ENCODE measurements around the gene SPSB1. TPM values are rescaled to one million over a fixed set of nuclear protein-coding genes. Genes with fewer than 3 reads are reported as not detected.
A peak's percentile ranks its signal among the peaks of the same experiment; 100 is the strongest.

Gene SPSB1
- total RNA-seq, 1 donor from 2014 or later = 78.6 TPM

- peaks cover 12% of the 10 kb centered on the region for H3K9me3 Mint-ChIP-seq (ENCODE audit: unreplicated experiment)
- DNase-seq = no peak
- H3K36me3 Mint-ChIP-seq (ENCODE audit: unreplicated experiment) = no peaks in the 10 kb centered on the region
- H3K27me3 Mint-ChIP-seq (ENCODE audit: unreplicated experiment) = peaks cover 14% of the 10 kb centered on the region
- H3K4me1 Mint-ChIP-seq (ENCODE audit: low read depth, unreplicated experiment) = peaks cover 65% of the 10 kb centered on the region
- TF ChIP-seq CTCF (IDR thresholded peaks at IDR 0.05; ENCODE audit: partially characterized antibody, unreplicated experiment) = no peak
- H3K4me3 Mint-ChIP-seq (ENCODE audit: unreplicated experiment) = peak overlapping the region; percentile 8
- H3K27ac Mint-ChIP-seq (ENCODE audit: unreplicated experiment) = no peak overlapping the region
Measured at GRCh38 chr1:9321480-9321849, 28.8 kb downstream of the SPSB1 start.

- Mint-ChIP-seq H3K4me3 (ENCODE audit: unreplicated experiment) (peak overlapping the region; percentile 8), H3K27me3 (ENCODE audit: unreplicated experiment) (peaks cover 15% of the 10 kb centered on the region), H3K4me1 (ENCODE audit: low read depth, unreplicated experiment) (peaks cover 68% of the 10 kb centered on the region), H3K9me3 (ENCODE audit: unreplicated experiment) (peaks cover 11% of the 10 kb centered on the region), H3K27ac (ENCODE audit: unreplicated experiment) (peak overlapping the region; percentile 38), H3K36me3 (ENCODE audit: unreplicated experiment) (no peaks in the 10 kb centered on the region)
- no peak for TF ChIP-seq CTCF (IDR thresholded peaks at IDR 0.05; ENCODE audit: partially characterized antibody, unreplicated experiment)
- DNase-seq = no peak
Measured at GRCh38 chr1:9321986-9322660, 29.4 kb downstream of the SPSB1 start.

GRCh38 chr1:9322661-9323244 lies 30.1 kb downstream of the SPSB1 start:
- Mint-ChIP-seq H3K4me1 (ENCODE audit: low read depth, unreplicated experiment) (peaks cover 69% of the 10 kb centered on the region), H3K27ac (ENCODE audit: unreplicated experiment) (peak overlapping the region; percentile 38), H3K27me3 (ENCODE audit: unreplicated experiment) (peaks cover 16% of the 10 kb centered on the region), H3K36me3 (ENCODE audit: unreplicated experiment) (no peaks in the 10 kb centered on the region), H3K9me3 (ENCODE audit: unreplicated experiment) (peaks cover 12% of the 10 kb centered on the region), H3K4me3 (ENCODE audit: unreplicated experiment) (no peak overlapping the region)
- no peak for DNase-seq
- TF ChIP-seq CTCF (IDR thresholded peaks at IDR 0.05; ENCODE audit: partially characterized antibody, unreplicated experiment) = no peak

- Mint-ChIP-seq H3K9me3 (ENCODE audit: unreplicated experiment) (peaks cover 16% of the 10 kb centered on the region), H3K4me3 (ENCODE audit: unreplicated experiment) (peak overlapping the region; percentile 30), H3K36me3 (ENCODE audit: unreplicated experiment) (peaks cover 4% of the 10 kb centered on the region), H3K27ac (ENCODE audit: unreplicated experiment) (peak overlapping the region; percentile 52), H3K27me3 (ENCODE audit: unreplicated experiment) (peaks cover 13% of the 10 kb centered on the region), H3K4me1 (ENCODE audit: low read depth, unreplicated experiment) (peaks cover 69% of the 10 kb centered on the region)
- no peak for TF ChIP-seq CTCF (IDR thresholded peaks at IDR 0.05; ENCODE audit: partially characterized antibody, unreplicated experiment)
- no peak for DNase-seq
Measured at GRCh38 chr1:9324246-9325096, 31.8 kb downstream of the SPSB1 start.
